Esophagus mucosa (tissue), 1 donor: ENCODE measurements around the gene NIT1. TPM values are rescaled to one million over a fixed set of nuclear protein-coding genes. Genes with fewer than 3 reads are reported as not detected.
A peak's percentile ranks its signal among the peaks of the same experiment; 100 is the strongest.

ENCODE experiments used
- ATAC-seq: fragments of 200-7000 bp; cut with Tn5 transposase; one replicate; pipeline ENCODE4 v1.9.1; 2020
- total RNA-seq: library from RNA; stranded (reverse); gene quantifications from one replicate; pipeline ENCODE4 v1.2.4, GENCODE V29; 2023
- donor health status: DM: yes; HTN: yes; CAD: no.

The NIT1 gene
- total RNA-seq = 26.4 TPM

DNA sequence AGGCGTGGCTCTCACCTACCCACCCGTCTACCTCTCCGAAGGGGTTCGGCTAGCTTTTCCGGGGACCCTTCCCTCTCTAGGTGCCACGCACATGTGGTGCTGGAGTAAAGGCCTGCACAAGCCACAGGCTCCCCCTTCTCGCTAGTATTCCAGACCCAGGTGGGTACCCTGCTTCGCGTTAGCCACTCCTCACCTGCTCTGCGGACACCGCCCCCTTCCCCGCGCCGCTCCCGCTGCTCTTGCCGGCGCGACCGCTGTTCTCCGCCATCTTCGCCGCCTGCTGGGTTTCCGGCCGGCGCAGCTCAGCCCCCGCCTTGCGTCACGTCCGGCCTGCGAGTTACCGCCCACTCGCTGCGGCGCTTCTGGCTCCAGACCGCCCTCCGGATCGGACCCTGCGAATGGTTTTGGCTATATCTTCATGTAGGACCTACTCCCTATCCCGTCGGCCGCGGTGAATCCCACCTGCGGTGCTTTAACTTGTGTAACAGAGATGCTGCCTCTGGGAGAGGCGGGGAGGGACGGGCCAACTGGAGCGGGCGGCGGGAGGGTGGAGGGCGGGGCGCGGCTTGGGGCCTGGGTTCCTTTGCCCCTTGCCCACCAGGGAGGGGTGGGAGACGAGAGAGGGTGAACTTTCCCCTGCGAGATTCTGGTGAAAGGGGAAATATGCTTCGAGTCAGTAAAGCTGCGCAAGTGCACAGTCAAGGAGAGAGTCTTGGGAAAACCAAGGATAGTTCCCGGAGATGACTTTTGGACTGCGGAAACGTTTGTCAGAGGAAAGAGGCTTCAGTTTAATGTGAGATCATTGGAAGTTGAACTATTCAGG is at the start of gene NIT1, which contains the start of gene PFDN2:
Gene NIT1 (plus strand): TSS at position 347 of the 823 bp plus-strand sequence. CDS start 72 bp downstream, at position 419.
Gene PFDN2 (minus strand): TSS at position 279 of the 823 bp plus-strand sequence. CDS start 11 bp downstream, at position 268.
- ATAC-seq = peak; percentile 71

GRCh38 chr1:161068306-161069234 is 49.3 kb upstream of the NIT1 start:
- ATAC-seq = peak; percentile 74

- ATAC-seq = no peak
These were observed 48.7 kb upstream of the NIT1 start for GRCh38 chr1:161069241-161069640.

DNA sequence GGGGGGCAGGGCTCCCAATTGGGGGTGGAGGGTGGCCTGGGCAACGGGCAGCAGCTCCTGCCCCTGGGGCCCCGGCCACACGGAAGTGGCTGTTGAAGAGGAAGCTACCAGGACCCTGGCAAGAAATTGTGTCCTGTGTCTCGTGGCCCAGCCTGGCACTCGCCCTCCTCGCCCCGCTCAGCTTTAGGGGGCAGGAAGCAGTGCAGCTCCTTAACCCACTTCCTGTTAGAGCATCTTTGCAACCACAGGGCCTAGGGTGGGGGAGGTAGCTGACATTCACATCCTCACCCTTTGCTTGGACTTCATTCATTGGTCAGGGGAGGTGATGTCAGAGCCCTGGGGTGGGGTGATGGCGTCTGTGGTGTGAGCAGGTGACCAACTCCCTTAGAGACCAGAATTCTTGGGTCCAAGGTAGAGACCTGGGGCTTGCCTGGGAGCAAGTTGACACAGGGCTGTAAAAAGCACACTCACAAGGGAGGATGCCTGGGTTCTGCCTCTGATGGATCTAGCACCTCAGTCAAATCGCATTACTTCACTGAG is 48.1 kb upstream of the NIT1 start, which contains the start of gene ARHGAP30:
Gene ARHGAP30 (minus strand): TSS at position 161 of the 540 bp plus-strand sequence. CDS start 267 bp downstream, outside the sequence.
- ATAC-seq = peak; percentile 18

DNA sequence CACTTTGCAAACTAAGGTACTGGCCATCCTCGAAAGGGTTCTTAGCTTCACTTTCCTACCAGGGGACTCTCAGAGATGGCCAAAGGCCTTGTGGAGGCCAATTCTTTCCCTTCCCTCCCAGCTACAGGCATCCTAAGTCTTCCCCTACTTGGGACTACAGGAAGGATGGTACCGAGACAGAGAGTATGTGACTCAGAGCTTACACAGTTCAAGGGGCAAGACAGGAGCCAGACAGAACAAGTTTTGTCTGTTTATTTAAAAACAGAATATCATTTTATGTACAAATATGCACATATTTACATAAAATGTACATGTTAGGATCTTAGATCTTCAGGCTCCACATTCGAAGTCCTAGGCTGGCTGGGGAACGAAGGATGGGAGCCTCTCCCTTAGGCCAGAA is 47.1 kb upstream of the NIT1 start:
- no peak for ATAC-seq

DNA sequence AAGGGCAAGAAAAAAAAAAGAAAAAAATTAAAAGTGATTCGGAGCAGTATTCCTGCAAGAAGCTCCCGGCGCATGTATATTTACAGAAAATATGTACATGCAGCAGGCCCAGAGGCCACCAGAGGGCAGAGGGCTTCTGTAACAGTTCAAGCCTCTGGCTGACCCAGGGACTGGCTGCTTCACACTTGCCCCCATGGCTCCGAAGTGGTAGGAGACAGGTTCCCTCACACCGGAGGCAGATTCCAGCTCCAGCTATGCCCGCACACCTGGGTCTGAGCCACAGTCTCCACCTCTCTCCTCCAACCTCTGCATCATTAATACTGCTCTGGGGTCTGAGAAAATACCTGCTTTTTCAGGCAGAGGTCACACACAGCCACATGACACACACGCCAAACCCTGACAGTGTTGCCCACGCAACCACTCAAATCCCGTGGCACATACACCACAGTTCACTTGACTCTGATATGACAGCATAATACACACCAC is 46.0 kb upstream of the NIT1 start:
- ATAC-seq = no peak

- ATAC-seq = no peak
These were observed 45.0 kb upstream of the NIT1 start for GRCh38 chr1:161072751-161073449.

DNA sequence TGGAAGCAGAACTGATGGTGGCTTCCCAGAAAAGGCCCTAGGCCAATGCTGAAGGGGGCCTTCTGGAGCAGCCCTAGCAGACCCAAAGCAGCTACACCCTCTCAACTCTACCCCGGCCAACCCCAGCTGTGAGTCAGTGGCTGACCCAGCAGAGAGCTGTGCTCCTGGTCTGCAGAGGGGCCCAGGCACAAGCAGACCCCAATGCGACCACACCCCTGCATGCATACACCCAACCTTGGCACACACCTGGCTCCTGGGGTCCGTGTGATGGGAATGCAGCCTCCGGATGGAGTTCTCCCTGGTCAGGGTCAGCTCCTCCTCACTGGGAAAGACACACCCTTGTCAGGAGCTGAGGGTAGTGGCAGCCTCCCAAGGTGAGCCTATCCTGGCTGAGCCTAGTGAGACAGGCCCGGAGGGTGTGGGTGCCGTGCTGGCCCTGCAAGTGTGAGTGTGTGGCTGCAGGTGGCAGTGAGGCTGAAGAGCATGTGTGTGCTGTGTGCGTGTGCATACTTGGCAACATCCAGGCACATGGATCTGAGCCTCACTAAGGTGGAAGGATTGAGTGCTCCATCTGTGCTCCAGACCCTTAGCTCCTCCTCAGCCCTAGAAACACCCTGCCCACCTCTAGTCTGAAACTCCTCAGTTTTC is 44.3 kb upstream of the NIT1 start:
- peak; percentile 82 for ATAC-seq

GRCh38 chr1:161074676-161075368 is 43.1 kb upstream of the NIT1 start:
- peak; percentile 83 for ATAC-seq

DNA sequence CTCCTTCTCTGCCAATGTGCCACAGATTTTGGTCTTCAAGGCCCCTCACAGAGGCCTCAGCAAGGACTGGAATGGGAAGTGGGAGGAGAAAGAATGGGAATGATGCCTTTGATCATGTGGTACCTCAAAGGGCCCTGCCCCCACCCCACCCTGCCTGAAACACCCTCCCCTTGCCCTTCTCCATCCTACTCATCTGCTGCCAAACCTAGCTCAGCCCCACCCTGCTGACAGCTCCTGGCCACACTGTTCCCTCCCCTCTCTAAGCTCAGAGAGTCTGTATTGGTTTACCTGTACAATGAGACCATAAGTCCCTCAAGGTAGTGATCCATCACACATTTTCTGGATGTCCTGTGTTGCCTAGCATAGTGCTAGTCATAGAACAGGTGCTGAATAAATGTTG is 41.5 kb upstream of the NIT1 start:
- ATAC-seq = peak; percentile 55

GRCh38 chr1:161077426-161077825 is 40.5 kb upstream of the NIT1 start:
- no peak for ATAC-seq

DNA sequence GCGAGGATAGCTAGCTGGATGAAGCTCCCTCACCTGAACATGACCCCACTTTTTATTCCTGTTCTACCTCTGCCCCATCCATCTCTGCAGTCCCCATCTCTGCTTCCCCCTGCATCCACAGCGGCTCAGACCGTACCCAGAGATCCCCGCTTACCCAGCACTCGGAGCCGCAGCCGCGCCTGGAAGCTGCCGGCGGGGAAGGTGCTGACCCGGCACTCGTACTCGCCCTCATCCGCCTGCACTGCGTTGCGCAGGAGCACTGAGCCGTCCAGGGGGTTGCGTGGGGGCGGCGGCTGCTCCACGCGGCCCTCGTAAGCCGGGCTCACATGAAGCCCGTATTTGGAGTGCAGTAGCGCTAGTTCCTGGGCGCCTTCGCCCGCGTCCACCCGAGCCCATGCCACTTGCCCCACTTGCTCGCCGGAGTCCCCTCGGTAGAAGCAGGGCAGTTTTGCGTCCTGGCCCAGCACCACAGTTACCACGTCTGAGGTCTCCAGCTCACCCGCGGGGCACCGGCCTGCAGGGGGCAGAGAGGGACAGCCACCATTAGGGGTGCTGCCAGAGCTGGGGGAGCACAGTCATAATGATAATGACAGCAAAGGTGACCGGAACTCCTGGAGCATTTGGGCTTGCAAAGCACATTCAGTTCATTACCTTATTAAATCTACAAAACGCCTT is 38.3 kb upstream of the NIT1 start:
- ATAC-seq = no peak

- ATAC-seq = peak; percentile 56
These were observed 37.2 kb upstream of the NIT1 start for GRCh38 chr1:161080441-161081405.

GRCh38 chr1:161081519-161081918 is 36.4 kb upstream of the NIT1 start:
- no peak for ATAC-seq

DNA sequence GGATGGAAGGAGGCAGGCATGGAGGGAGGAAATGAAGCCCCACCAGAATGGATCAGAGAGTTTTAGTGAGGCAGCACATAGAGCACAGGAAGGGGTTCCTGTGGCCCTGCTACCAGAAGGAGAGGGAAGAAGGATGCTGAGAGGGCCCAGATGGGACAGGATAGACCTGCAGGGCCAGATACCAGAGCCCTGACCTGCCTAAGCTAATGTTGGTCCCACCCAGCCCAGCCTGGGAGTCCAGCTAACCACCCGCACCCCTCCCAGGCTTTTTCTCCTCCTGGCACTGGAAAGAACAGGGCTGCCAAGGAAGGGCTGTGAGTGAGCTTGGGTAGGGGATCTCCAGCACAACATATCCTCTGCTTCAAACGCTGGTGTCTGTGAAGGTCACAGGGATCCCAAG is 35.4 kb upstream of the NIT1 start:
- ATAC-seq = peak; percentile 56

GRCh38 chr1:161082996-161083747 is 34.7 kb upstream of the NIT1 start:
- peak; percentile 81 for ATAC-seq

- ATAC-seq = no peak
These were observed 33.9 kb upstream of the NIT1 start for GRCh38 chr1:161083748-161084596.
